Thyroid gland (tissue), 4 donors: ENCODE results near the gene MSLN.

ENCODE experiments used
- CTCF ChIP-seq, 6 experiments: fragments of 200-600 bp in 3 of 6; fragments of 450-650 bp in 3 of 6; sonication (generic) in 3 of 6; IDR thresholded peaks; one replicate each; pipeline ENCODE4 v1.5.1; 2016 to 2019; ENCODE audit warnings: antibody characterized with exemption in 6 of 6, mild to moderate bottlenecking in 2 of 6, inconsistent platforms in 1 of 6, moderate library complexity in 1 of 6
- POLR2A ChIP-seq, 2 donors: fragments of 450-650 bp; IDR thresholded peaks; one replicate each; pipeline ENCODE4 v1.6.1; 2017; ENCODE audit warnings: antibody characterized with exemption in 2 of 2, mild to moderate bottlenecking in 2 of 2, moderate library complexity in 1 of 2

GRCh38 chr16:788399-789126 is 28.0 kb downstream of the MSLN start, which contains the start of gene CHTF18:
- TF ChIP-seq POLR2A (IDR thresholded peaks at IDR 0.05) (no peak), CTCF (IDR thresholded peaks at IDR 0.05) (no peak)
